ENCODE data around the gene CD68.

The CD68 gene

GRCh38 chr17:7558544-7559319 lies 20.7 kb upstream of the CD68 start, which contains the start of gene TNFSF13:
TNFSF13 (plus strand) TSS chr17:7558750; CDS start chr17:7559040, 290 bp downstream.
- in situ Hi-C loops (cut with MboI; ENCODE audit: low sequenced_read_pairs): no loop called here

- in situ Hi-C loops (cut with MboI; ENCODE audit: low sequenced_read_pairs): no loop called here
These were observed 19.9 kb upstream of the CD68 start for GRCh38 chr17:7559320-7560171.

GRCh38 chr17:7560172-7561027 lies 19.0 kb upstream of the CD68 start:
- in situ Hi-C loops (cut with MboI; ENCODE audit: low sequenced_read_pairs): no loop called here

GRCh38 chr17:7561028-7561575 lies 18.3 kb upstream of the CD68 start:
- in situ Hi-C loops (cut with MboI; ENCODE audit: low sequenced_read_pairs): no loop called here

GRCh38 chr17:7561589-7562207 lies 17.7 kb upstream of the CD68 start, which contains the start of gene SENP3:
SENP3 (plus strand) TSS chr17:7561919; CDS start chr17:7563077, 1,158 bp downstream.
- in situ Hi-C loops (cut with MboI; ENCODE audit: low sequenced_read_pairs): no loop called here

GRCh38 chr17:7562208-7562605 lies 17.2 kb upstream of the CD68 start:
- in situ Hi-C loops (cut with MboI; ENCODE audit: low sequenced_read_pairs): no loop called here

- in situ Hi-C loops (cut with MboI; ENCODE audit: low sequenced_read_pairs): no loop called here
These were observed 16.1 kb upstream of the CD68 start for GRCh38 chr17:7563115-7563869.

- in situ Hi-C loops (cut with MboI; ENCODE audit: low sequenced_read_pairs): no loop called here
These were observed 9.9 kb upstream of the CD68 start for GRCh38 chr17:7569571-7569970.

GRCh38 chr17:7570351-7570750 lies 9.1 kb upstream of the CD68 start:
- in situ Hi-C loops (cut with MboI; ENCODE audit: low sequenced_read_pairs): no loop called here

- in situ Hi-C loops (cut with MboI; ENCODE audit: low sequenced_read_pairs): no loop called here
These were observed 7.2 kb upstream of the CD68 start for GRCh38 chr17:7572338-7572587.

- in situ Hi-C loops (cut with MboI; ENCODE audit: low sequenced_read_pairs): no loop called here
These were observed 6.7 kb upstream of the CD68 start for GRCh38 chr17:7572588-7573323.

- in situ Hi-C loops (cut with MboI; ENCODE audit: low sequenced_read_pairs): no loop called here
These were observed 5.9 kb upstream of the CD68 start for GRCh38 chr17:7573324-7574080.

- in situ Hi-C loops (cut with MboI; ENCODE audit: low sequenced_read_pairs): no loop called here
These were observed 5.1 kb upstream of the CD68 start for GRCh38 chr17:7574176-7574953.

- in situ Hi-C loops (cut with MboI; ENCODE audit: low sequenced_read_pairs): no loop called here
These were observed 4.0 kb upstream of the CD68 start for GRCh38 chr17:7575481-7575883.

- in situ Hi-C loops (cut with MboI; ENCODE audit: low sequenced_read_pairs): no loop called here
These were observed 3.5 kb upstream of the CD68 start for GRCh38 chr17:7575959-7576358.

GRCh38 chr17:7576432-7576937 lies 3.0 kb upstream of the CD68 start:
- in situ Hi-C loops (cut with MboI; ENCODE audit: low sequenced_read_pairs): no loop called here

Measured in HL-60/S4 treated with retinoic acid at 250 ng/mL for 4 days and 3 days (cell line).